SK-N-SH (cell line): ENCODE measurements around the gene IL32. TPM values are rescaled to one million over a fixed set of nuclear protein-coding genes. Genes with fewer than 3 reads are reported as not detected.

ENCODE experiments used
- CTCF ChIA-PET: fragments of 300-600, 350-600 bp; formaldehyde crosslinking; extraction: SDS; loops from one replicate; lab custom pipeline; 2021; lab: Yijun Ruan, JAX
- POLR2A ChIA-PET: fragments of 350-600 bp; sonication (Branson Sonifier 250); formaldehyde crosslinking; extraction: SDS; loops from one replicate; lab custom pipeline; 2020; ENCODE audit warnings: antibody characterized with exemption, inconsistent platforms; lab: Yijun Ruan, JAX
- DNase-seq: peaks from one replicate; pipeline ENCODE4 v3.0.0; 2012
- H2AFZ ChIP-seq: fragments of 200-600 bp; sonication (generic); 2 replicates; pipeline ENCODE4 v1.8.1; 2016; ENCODE audit warnings: antibody characterized with exemption, mild to moderate bottlenecking, low read depth
- H3F3A ChIP-seq: fragments of 200-600 bp; sonication (generic); replicated peaks from 2 replicates; pipeline ENCODE3; 2016; ENCODE audit warnings: antibody characterized with exemption, mild to moderate bottlenecking; ENCODE audit not compliant: insufficient read depth
- H3K27ac ChIP-seq, 2 experiments: fragments of 200-500 bp in 1 of 2; fragments of 200-600 bp in 1 of 2; sonication (Bioruptor generic) in 1 of 2; sonication (generic), shearing (Covaris generic) in 1 of 2; 2 replicates each; pipeline versions ENCODE4 v1.5.1 to v1.6.1; 2014 to 2016; ENCODE audit warnings: low read depth in 2 of 2, inconsistent platforms in 1 of 2, low read length in 1 of 2, mild to moderate bottlenecking in 1 of 2, mixed read lengths in 1 of 2
- H3K27me3 ChIP-seq: fragments of 200-600 bp; sonication (generic), shearing (Covaris generic); 2 replicates; pipeline ENCODE4 v1.6.1; 2016; ENCODE audit warnings: mixed run types; ENCODE audit not compliant: insufficient read depth
- H3K36me3 ChIP-seq, 2 experiments: fragments of 200-500 bp in 1 of 2; fragments of 200-600 bp in 1 of 2; sonication (Bioruptor generic) in 1 of 2; sonication (generic) in 1 of 2; replicated peaks in 1 of 2; 2 replicates each; pipeline versions ENCODE3 to v1.5.1; 2014 to 2016; ENCODE audit warnings: low read length in 1 of 2, mild to moderate bottlenecking in 1 of 2; ENCODE audit not compliant: insufficient read depth in 2 of 2, control insufficient read depth in 1 of 2
- H3K4me1 ChIP-seq, 2 experiments: fragments of 200-500 bp in 1 of 2; fragments of 200-600 bp in 1 of 2; sonication (Bioruptor generic) in 1 of 2; sonication (generic), shearing (Covaris generic) in 1 of 2; 2 replicates each; pipeline versions ENCODE4 v1.5.1 to v1.6.1; 2014 to 2016; ENCODE audit warnings: low read depth in 1 of 2, low read length in 1 of 2, mixed run types in 1 of 2; ENCODE audit not compliant: insufficient read depth in 2 of 2, control insufficient read depth in 1 of 2
- H3K4me2 ChIP-seq: fragments of 200-600 bp; sonication (generic), shearing (Covaris generic); 2 replicates; pipeline ENCODE4 v1.6.1; 2017; ENCODE audit warnings: mixed run types
- H3K4me3 ChIP-seq, 2 experiments: fragments of 200-500 bp in 1 of 2; fragments of 200-600 bp in 1 of 2; sonication (Bioruptor generic) in 1 of 2; sonication (generic), shearing (Covaris generic) in 1 of 2; 2 replicates each; pipeline versions ENCODE4 v1.5.1 to v1.8.1; 2014 to 2016; ENCODE audit warnings: low read depth in 2 of 2, inconsistent platforms in 1 of 2, low read length in 1 of 2, mild to moderate bottlenecking in 1 of 2, mixed read lengths in 1 of 2, moderate library complexity in 1 of 2
- H3K79me2 ChIP-seq: fragments of 200-600 bp; sonication (generic); 2 replicates; pipeline ENCODE4 v1.8.1; 2017; ENCODE audit warnings: mild to moderate bottlenecking; ENCODE audit not compliant: insufficient read depth
- H3K9ac ChIP-seq: fragments of 200-600 bp; sonication (generic); 2 replicates; pipeline ENCODE4 v1.6.1; 2017; ENCODE audit warnings: mixed run types
- H3K9me2 ChIP-seq: fragments of 200-600 bp; sonication (generic); 2 replicates; pipeline ENCODE4 v1.6.1; 2017; ENCODE audit warnings: mixed run types
- H3K9me3 ChIP-seq: fragments of 200-600 bp; sonication (generic); 2 replicates; pipeline ENCODE4 v1.6.1; 2017; ENCODE audit warnings: mixed run types, mild to moderate bottlenecking, moderate library complexity
- H4K20me1 ChIP-seq: fragments of 200-600 bp; sonication (generic); 2 replicates; pipeline ENCODE4 v1.6.1; 2017; ENCODE audit warnings: mild to moderate bottlenecking, mixed run types; ENCODE audit not compliant: insufficient read depth
- CHD2 ChIP-seq: fragments of 150-350 bp; IDR thresholded peaks from 2 replicates; pipeline ENCODE4 v1.6.1; 2018; ENCODE audit warnings: low read length; ENCODE audit not compliant: partially characterized antibody
- FOXJ3 ChIP-seq: sonication (generic); formaldehyde crosslinking; IDR thresholded peaks from 2 replicates; pipeline ENCODE4 v1.5.1; 2020; ENCODE audit warnings: mild to moderate bottlenecking, missing genetic modification reagents
- GABPA ChIP-seq: IDR thresholded peaks from 2 replicates; pipeline ENCODE4 v1.4.0; 2012; ENCODE audit warnings: low read depth, mild to moderate bottlenecking
- GATA2 ChIP-seq: sonication (generic); formaldehyde crosslinking; IDR thresholded peaks from 2 replicates; pipeline ENCODE4 v1.5.0; 2020; ENCODE audit warnings: mild to moderate bottlenecking, missing genetic modification reagents
- JUND ChIP-seq: IDR thresholded peaks from 2 replicates; pipeline ENCODE4 v1.4.0; 2012
- MEF2A ChIP-seq: IDR thresholded peaks from 2 replicates; pipeline ENCODE4 v1.4.0; 2012; ENCODE audit warnings: low read depth, borderline replicate concordance
- MXI1 ChIP-seq: IDR thresholded peaks from 2 replicates; pipeline ENCODE4 v1.6.1; 2012; ENCODE audit warnings: mild to moderate bottlenecking, low read depth, low read length, improper control_type of control experiment
- NRF1 ChIP-seq: IDR thresholded peaks from 2 replicates; pipeline ENCODE4 v1.6.1; 2012; ENCODE audit warnings: low read depth, mild to moderate bottlenecking, low read length
- RCOR1 ChIP-seq: fragments of 150-350 bp; IDR thresholded peaks from 2 replicates; pipeline ENCODE4 v1.6.1; 2017; ENCODE audit warnings: antibody characterized with exemption, low read length
- RXRA ChIP-seq: IDR thresholded peaks from 2 replicates; pipeline ENCODE4 v1.4.0; 2012; ENCODE audit warnings: low read depth, mild to moderate bottlenecking, borderline replicate concordance
- SMC3 ChIP-seq: IDR thresholded peaks from 2 replicates; pipeline ENCODE4 v1.6.1; 2012; ENCODE audit warnings: low read depth, low read length, improper control_type of control experiment
- TEAD4 ChIP-seq: IDR thresholded peaks from 2 replicates; pipeline ENCODE4 v1.4.0; 2012; ENCODE audit warnings: mild to moderate bottlenecking, borderline replicate concordance; ENCODE audit not compliant: insufficient read depth
- YY1 ChIP-seq: IDR thresholded peaks from 2 replicates; pipeline ENCODE4 v1.4.0; 2012; ENCODE audit warnings: low read depth, mild to moderate bottlenecking
- WGBS: methylation state at CpG from one replicate; pipeline ENCODE4 v1.1.6; 2017; ENCODE audit warnings: low lambda C conversion rate; 5-methylcytosine and 5-hydroxymethylcytosine counted together
- polyA plus RNA-seq, 3 experiments: library from polyadenylated mRNA; depleted of rRNA; stranded (reverse); fragments of >200 nt; gene quantifications; 2 replicates each; pipeline ENCODE4 v1.2.3, GENCODE V29; 2012
- TF ChIP-seq, protein P1 (sequence below): IDR thresholded peaks from 2 replicates; pipeline ENCODE4 v1.6.1; 2012; ENCODE audit warnings: mild to moderate bottlenecking, low read depth, low read length, moderate library complexity
- TF ChIP-seq, protein P2 (sequence below): IDR thresholded peaks from 2 replicates; pipeline ENCODE4 v1.4.0; 2012; ENCODE audit warnings: low read depth
- TF ChIP-seq, protein P3 (sequence below): IDR thresholded peaks from 2 replicates; pipeline ENCODE4 v1.4.0; 2012; ENCODE audit warnings: low read depth, borderline replicate concordance
- TF ChIP-seq, protein P4 (sequence below): IDR thresholded peaks from 2 replicates; pipeline ENCODE4 v1.4.0; 2012; ENCODE audit warnings: low read depth, borderline replicate concordance
- TF ChIP-seq, protein P5 (sequence below): fragments of 150-350 bp; IDR thresholded peaks from 2 replicates; pipeline ENCODE4 v1.6.1; 2016; ENCODE audit warnings: mild to moderate bottlenecking, low read depth, low read length

The IL32 gene
- polyA plus RNA-seq, 1 of the 3 experiments (the other 2 are of a cell fraction): 26.4 TPM

DNA sequence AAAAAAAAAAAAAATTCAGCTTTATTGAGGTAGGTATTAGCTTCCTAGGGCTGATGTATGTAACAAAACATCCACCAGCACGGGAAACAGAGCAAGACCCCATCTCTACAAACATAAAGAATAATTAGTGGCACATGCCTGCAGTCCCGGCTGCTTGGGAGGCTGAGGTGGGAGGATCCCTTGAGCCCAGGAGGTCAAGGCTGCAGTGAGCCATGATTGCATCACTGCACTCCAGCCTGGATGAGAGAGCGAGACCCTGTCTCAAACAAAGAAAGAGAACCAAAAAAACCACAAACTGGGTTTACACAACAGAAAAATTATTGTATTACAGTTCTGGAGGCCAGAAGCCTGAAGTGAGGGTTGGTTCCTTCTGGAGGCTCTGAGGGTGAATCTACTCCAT, 23.1 kb upstream of the IL32 start:
- H3K4me2 ChIP-seq: no peak overlapping the region
- H3K9me3 ChIP-seq: no peaks in the 10 kb centered on the region
- H3K36me3 ChIP-seq: no peaks in the 10 kb centered on the region
- no peaks in the 10 kb centered on the region; a peak in 1 of 4 replicates for H3K4me1 ChIP-seq
- WGBS: 68% methylated on average over 3 of the region's 3 CpGs
- H3K27me3 ChIP-seq: peaks cover 84% of the 10 kb centered on the region
- ChIA-PET CTCF (interaction anchor here (1.3 to 8.5 kb wide), 2 partner anchors 11 to 17 kb away, joined by 8 to 141 read pairs; no protein-coding TSS in a partner anchor), POLR2A (interaction anchor here (1.0 kb wide), 1 partner anchor 13 kb away, joined by 5 read pairs; no protein-coding TSS in a partner anchor)
- peaks cover 4% of the 10 kb centered on the region for H3F3A ChIP-seq
- H2AFZ ChIP-seq: no peak overlapping the region
- H3K79me2 ChIP-seq: no peaks in the 10 kb centered on the region
- no peak overlapping the region for H3K27ac ChIP-seq
- H3K4me3 ChIP-seq: no peak overlapping the region
- no peak for DNase-seq
- H3K9ac ChIP-seq: no peak overlapping the region
- TF ChIP-seq RCOR1 (no peak), MXI1 (no peak), SMC3 (no peak), GABPA (no peak), RXRA (no peak)
- TF ChIP-seq, protein P1, sequence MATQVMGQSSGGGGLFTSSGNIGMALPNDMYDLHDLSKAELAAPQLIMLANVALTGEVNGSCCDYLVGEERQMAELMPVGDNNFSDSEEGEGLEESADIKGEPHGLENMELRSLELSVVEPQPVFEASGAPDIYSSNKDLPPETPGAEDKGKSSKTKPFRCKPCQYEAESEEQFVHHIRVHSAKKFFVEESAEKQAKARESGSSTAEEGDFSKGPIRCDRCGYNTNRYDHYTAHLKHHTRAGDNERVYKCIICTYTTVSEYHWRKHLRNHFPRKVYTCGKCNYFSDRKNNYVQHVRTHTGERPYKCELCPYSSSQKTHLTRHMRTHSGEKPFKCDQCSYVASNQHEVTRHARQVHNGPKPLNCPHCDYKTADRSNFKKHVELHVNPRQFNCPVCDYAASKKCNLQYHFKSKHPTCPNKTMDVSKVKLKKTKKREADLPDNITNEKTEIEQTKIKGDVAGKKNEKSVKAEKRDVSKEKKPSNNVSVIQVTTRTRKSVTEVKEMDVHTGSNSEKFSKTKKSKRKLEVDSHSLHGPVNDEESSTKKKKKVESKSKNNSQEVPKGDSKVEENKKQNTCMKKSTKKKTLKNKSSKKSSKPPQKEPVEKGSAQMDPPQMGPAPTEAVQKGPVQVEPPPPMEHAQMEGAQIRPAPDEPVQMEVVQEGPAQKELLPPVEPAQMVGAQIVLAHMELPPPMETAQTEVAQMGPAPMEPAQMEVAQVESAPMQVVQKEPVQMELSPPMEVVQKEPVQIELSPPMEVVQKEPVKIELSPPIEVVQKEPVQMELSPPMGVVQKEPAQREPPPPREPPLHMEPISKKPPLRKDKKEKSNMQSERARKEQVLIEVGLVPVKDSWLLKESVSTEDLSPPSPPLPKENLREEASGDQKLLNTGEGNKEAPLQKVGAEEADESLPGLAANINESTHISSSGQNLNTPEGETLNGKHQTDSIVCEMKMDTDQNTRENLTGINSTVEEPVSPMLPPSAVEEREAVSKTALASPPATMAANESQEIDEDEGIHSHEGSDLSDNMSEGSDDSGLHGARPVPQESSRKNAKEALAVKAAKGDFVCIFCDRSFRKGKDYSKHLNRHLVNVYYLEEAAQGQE: no peak
- TF ChIP-seq, protein P2, sequence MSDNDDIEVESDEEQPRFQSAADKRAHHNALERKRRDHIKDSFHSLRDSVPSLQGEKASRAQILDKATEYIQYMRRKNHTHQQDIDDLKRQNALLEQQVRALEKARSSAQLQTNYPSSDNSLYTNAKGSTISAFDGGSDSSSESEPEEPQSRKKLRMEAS: no peak
- H3K9me2 ChIP-seq: no peaks in the 10 kb centered on the region
- no peaks in the 10 kb centered on the region for H4K20me1 ChIP-seq

DNA sequence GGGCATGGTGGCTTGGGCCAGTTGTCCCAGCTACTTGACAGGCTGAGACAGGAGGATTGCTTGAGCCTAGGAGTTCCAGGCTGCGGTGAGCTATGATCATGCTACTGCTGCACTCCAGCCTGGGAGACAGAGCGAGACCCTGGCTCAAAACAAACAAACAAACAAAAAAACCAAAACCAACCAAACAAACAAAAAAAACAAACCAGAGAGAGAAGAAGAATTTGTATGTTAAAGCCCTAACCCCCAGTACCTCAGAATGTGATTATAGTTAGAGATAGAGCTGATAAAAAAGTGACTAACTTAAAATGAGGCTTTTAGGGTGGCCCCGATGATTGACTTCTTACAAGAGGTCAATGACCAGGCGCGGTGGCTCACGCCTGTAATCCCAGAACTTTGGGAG, 20.7 kb upstream of the IL32 start:
- H3K4me2 ChIP-seq: no peak overlapping the region
- no peaks in the 10 kb centered on the region for H3K9me2 ChIP-seq
- H2AFZ ChIP-seq: no peak overlapping the region
- H3K36me3 ChIP-seq: no peaks in the 10 kb centered on the region
- WGBS: 90% methylated on average over 6 of the region's 6 CpGs
- H3K9me3 ChIP-seq: no peaks in the 10 kb centered on the region
- H3K27ac ChIP-seq: no peak overlapping the region
- H3K9ac ChIP-seq: no peak overlapping the region
- TF ChIP-seq JUND (no peak), GATA2 (CRISPR knock-in tag) (no peak), TEAD4 (no peak), FOXJ3 (CRISPR knock-in tag) (no peak), NRF1 (no peak), YY1 (no peak), CHD2 (no peak), MEF2A (no peak)
- TF ChIP-seq, protein P3, sequence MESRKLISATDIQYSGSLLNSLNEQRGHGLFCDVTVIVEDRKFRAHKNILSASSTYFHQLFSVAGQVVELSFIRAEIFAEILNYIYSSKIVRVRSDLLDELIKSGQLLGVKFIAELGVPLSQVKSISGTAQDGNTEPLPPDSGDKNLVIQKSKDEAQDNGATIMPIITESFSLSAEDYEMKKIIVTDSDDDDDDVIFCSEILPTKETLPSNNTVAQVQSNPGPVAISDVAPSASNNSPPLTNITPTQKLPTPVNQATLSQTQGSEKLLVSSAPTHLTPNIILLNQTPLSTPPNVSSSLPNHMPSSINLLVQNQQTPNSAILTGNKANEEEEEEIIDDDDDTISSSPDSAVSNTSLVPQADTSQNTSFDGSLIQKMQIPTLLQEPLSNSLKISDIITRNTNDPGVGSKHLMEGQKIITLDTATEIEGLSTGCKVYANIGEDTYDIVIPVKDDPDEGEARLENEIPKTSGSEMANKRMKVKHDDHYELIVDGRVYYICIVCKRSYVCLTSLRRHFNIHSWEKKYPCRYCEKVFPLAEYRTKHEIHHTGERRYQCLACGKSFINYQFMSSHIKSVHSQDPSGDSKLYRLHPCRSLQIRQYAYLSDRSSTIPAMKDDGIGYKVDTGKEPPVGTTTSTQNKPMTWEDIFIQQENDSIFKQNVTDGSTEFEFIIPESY: no peak
- TF ChIP-seq, protein P4, sequence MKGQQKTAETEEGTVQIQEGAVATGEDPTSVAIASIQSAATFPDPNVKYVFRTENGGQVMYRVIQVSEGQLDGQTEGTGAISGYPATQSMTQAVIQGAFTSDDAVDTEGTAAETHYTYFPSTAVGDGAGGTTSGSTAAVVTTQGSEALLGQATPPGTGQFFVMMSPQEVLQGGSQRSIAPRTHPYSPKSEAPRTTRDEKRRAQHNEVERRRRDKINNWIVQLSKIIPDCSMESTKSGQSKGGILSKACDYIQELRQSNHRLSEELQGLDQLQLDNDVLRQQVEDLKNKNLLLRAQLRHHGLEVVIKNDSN: no peak
- TF ChIP-seq, protein P5, sequence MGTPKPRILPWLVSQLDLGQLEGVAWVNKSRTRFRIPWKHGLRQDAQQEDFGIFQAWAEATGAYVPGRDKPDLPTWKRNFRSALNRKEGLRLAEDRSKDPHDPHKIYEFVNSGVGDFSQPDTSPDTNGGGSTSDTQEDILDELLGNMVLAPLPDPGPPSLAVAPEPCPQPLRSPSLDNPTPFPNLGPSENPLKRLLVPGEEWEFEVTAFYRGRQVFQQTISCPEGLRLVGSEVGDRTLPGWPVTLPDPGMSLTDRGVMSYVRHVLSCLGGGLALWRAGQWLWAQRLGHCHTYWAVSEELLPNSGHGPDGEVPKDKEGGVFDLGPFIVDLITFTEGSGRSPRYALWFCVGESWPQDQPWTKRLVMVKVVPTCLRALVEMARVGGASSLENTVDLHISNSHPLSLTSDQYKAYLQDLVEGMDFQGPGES: no peak
- POLR2A ChIA-PET: no interaction called here
- H3K27me3 ChIP-seq: peaks cover 83% of the 10 kb centered on the region
- CTCF ChIA-PET: interaction anchor here (0.9 to 8.5 kb wide), 4 partner anchors 13 to 126 kb away, joined by 3 to 141 read pairs (median 8); no protein-coding TSS in a partner anchor
- no peaks in the 10 kb centered on the region for H3K79me2 ChIP-seq
- peaks cover 8% of the 10 kb centered on the region for H3F3A ChIP-seq
- H4K20me1 ChIP-seq: no peaks in the 10 kb centered on the region
- peak overlapping the region in 1 of 2 experiments; percentile 33; a peak in 1 of 4 replicates for H3K4me3 ChIP-seq
- H3K4me1 ChIP-seq: no peaks in the 10 kb centered on the region; a peak in 1 of 4 replicates
- DNase-seq: no peak
